NCI-H2081 (cell line): ENCODE measurements around the gene KCNQ2.

Experiments used
- DNase-seq, 2 experiments: peaks; one replicate each; lab custom pipeline; 2025; lab: John Stamatoyannopoulos, UW

The KCNQ2 gene

GRCh38 chr20:63356931-63357879 is 115.2 kb downstream of the KCNQ2 start:
- DNase-seq = no peak

- no peak for DNase-seq
Measured at GRCh38 chr20:63356511-63356910, 115.9 kb downstream of the KCNQ2 start.

- DNase-seq = no peak
Measured at GRCh38 chr20:63355781-63356295, 116.6 kb downstream of the KCNQ2 start.

- DNase-seq = no peak
Measured at GRCh38 chr20:63354636-63355350, 117.7 kb downstream of the KCNQ2 start.

DNA sequence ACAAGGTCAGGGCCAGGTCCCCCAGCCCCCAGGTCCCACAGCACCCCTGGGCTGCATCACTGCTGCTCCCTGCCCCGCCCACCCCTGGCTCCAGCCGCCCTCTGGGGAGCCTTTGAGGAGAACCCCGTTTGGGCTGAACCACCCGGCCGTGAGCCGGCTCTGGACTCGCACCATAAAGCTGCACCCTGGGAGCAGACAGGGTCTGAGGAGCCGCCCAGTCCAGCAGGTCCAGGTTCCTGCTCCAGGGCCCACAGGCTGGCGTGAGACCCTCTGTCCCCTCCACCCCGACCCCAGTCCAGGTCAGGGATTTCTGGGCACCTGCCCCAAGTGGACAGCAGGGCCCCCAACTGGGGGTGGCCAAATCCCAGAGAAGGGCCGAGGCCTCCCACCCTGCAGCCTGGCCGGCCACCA is 119.6 kb downstream of the KCNQ2 start:
- no peak for DNase-seq

DNA sequence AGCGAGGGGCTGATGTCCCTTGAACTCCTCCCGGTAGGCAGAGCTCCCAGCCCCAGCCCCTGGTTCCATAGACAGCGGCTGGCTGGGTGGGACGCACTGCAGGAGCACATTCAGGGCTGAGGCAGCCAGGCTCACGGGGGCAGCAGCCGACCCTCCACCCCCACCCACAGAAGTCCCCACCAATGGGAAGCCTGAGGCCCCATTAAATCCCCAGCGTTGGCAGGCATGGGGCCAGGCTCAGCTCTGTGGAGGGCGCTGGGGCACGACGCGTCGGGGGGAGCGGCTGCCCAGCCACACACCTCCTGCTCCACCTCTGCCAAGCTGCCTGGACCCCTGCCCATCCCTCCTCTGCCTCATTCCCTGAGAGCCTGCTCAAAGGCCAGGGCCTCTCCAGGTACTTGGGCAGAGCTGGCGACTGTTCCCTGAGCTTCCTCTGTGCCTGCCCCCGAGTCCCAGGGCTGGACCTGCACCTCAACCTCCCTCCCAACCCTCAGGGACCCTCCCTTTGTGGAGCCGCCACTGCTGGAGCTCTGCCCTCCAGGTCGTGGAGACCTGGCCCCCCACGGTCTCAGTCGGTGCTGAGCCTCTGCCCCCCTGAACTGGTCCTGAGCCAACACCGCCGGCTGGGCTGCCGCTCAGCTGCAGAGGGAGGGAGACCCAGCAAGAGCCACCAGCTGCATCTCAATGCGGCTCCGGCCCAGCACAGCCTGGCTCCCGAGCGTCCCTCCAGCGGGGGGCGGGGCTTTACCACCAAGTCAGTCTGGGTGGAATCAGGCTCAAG is 120.5 kb downstream of the KCNQ2 start:
- no peak for DNase-seq

- DNase-seq = no peak
Measured at GRCh38 chr20:63351326-63351700, 121.1 kb downstream of the KCNQ2 start.

DNA sequence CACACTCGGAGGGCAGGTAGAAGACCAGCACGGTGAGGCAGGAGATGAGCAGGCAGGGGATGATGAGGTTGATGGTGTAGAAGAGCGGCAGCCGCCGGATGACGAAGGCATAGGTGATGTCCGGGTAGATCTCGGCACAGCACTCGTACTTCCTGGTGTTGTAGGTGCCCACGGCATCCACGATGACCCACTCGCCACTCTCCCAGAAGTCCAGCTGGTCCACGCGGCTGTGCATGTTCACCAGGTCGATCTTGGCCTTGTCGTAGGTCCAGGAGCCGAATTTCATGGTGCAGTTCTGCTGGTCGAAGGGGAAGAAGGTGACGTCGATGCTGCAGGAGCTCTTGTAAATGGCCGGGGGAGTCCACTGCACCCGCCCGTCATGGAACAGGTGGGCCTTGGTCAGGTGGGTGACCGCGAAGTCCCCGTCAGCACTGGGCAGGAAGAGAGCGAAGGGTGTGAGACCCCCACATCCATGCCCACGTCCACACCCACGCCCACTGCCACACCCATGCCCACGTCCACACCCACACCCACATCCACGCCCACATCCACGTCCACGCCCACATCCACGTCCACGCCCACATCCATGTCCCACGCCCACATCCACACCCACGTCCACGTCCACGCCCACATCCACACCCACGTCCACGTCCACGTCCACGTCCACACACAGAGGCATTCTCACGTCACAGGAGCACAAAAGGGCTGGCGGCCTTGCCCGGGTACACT is 121.7 kb downstream of the KCNQ2 start:
- DNase-seq = no peak
